Bronchial epithelial cell (primary cell): Measurements from ENCODE around the gene NCOA4. TPM values are rescaled to one million over a fixed set of nuclear protein-coding genes. Genes with fewer than 3 reads are reported as not detected.

Experiments
- DNase-seq: peaks from one replicate; pipeline ENCODE4 v3.0.0-alpha.2; 2010; ENCODE audit warnings: low read depth
- FAIRE-seq: peaks from 2 replicates; lab custom pipeline; 2011; peaks lifted over from hg19 to GRCh38; lab: Jason Lieb, UNC
- H3K27me3 ChIP-seq: 2 replicates; pipeline ENCODE4 v1.5.1; 2011; ENCODE audit warnings: low read length; ENCODE audit not compliant: control insufficient read depth, insufficient read depth
- H3K36me3 ChIP-seq: 2 replicates; pipeline ENCODE4 v1.5.1; 2011; ENCODE audit warnings: low read length; ENCODE audit not compliant: control insufficient read depth, insufficient read depth
- H3K4me3 ChIP-seq: 2 replicates; pipeline ENCODE4 v1.5.1; 2011; ENCODE audit warnings: mild to moderate bottlenecking, low read depth, low read length, control low read depth
- CTCF ChIP-seq: IDR thresholded peaks from 2 replicates; pipeline ENCODE4 v1.5.1; 2011; ENCODE audit warnings: mild to moderate bottlenecking, moderate library complexity, low read length, control low read depth, inconsistent platforms; ENCODE audit not compliant: insufficient read depth, severe bottlenecking
- total RNA-seq: library from RNA; depleted of rRNA; stranded (reverse); fragments of >200 nt; gene quantifications from 2 replicates; pipeline ENCODE4 v1.2.1, GENCODE V29; 2014

Gene NCOA4
- total RNA-seq, 1 donor from 2014 or later: 150 TPM

- Histone ChIP-seq H3K36me3 (no peaks in the 10 kb centered on the region), H3K27me3 (no peaks in the 10 kb centered on the region), H3K4me3 (no peak overlapping the region)
- TF ChIP-seq CTCF: no peak
- DNase-seq (peak; percentile 60), FAIRE-seq (no peak)
Observed at GRCh38 chr10:46035923-46036849, 5.8 kb upstream of the NCOA4 start.

- no peak for TF ChIP-seq CTCF
- peak; percentile 93 for DNase-seq
Observed at GRCh38 chr10:46033602-46034011, 3.2 kb upstream of the NCOA4 start.

GRCh38 chr10:46031648-46032532, 1.5 kb upstream of the NCOA4 start:
- Histone ChIP-seq H3K36me3 (no peaks in the 10 kb centered on the region), H3K27me3 (no peaks in the 10 kb centered on the region), H3K4me3 (no peak overlapping the region)
- DNase-seq (peak; percentile 42), FAIRE-seq (no peak)
- no peak for TF ChIP-seq CTCF

More at GRCh38 chr10:46033602-46034011, 3.2 kb upstream of the NCOA4 start:
- H3K27me3 ChIP-seq: no peaks in the 10 kb centered on the region
- no peaks in the 10 kb centered on the region for H3K36me3 ChIP-seq
- FAIRE-seq: no peak
- no peak overlapping the region for H3K4me3 ChIP-seq

GRCh38 chr10:46029461-46030030, 877 bp downstream of the NCOA4 start:
- Histone ChIP-seq H3K36me3 (no peaks in the 10 kb centered on the region), H3K4me3 (peak overlapping the region; percentile 87), H3K27me3 (no peaks in the 10 kb centered on the region)
- no peak for TF ChIP-seq CTCF
- DNase-seq (no peak), FAIRE-seq (no peak)

- peak; percentile 42 for TF ChIP-seq CTCF
- no peaks in the 10 kb centered on the region for H3K36me3 ChIP-seq
- FAIRE-seq: no peak
- H3K4me3 ChIP-seq: peak overlapping the region; percentile 87
- no peaks in the 10 kb centered on the region for H3K27me3 ChIP-seq
- DNase-seq: peak; percentile 78
Observed at GRCh38 chr10:46028584-46029460, 1.6 kb downstream of the NCOA4 start.
